Hepatocyte (in vitro differentiated cells): ENCODE results near the gene DIAPH3. TPM values are rescaled to one million over a fixed set of nuclear protein-coding genes. Genes with fewer than 3 reads are reported as not detected.

Experiments used
- DNase-seq: peaks from one replicate; pipeline ENCODE4 v3.0.0-alpha.2; 2016; ENCODE audit warnings: low spot score
- H2AFZ ChIP-seq: fragments of 200-600 bp; sonication (generic); 2 replicates; pipeline ENCODE4 v1.6.0; 2016; ENCODE audit warnings: antibody characterized with exemption, mild to moderate bottlenecking
- H3K27ac ChIP-seq: fragments of 200-600 bp; sonication (generic); 2 replicates; pipeline ENCODE4 v1.5.1; 2016; ENCODE audit warnings: mild to moderate bottlenecking
- H3K27me3 ChIP-seq: fragments of 200-600 bp; sonication (generic); 2 replicates; pipeline ENCODE4 v1.6.1; 2016
- H3K36me3 ChIP-seq: fragments of 200-600 bp; sonication (generic); replicated peaks from 2 replicates; pipeline ENCODE4 v1.5.1; 2016; ENCODE audit warnings: low read depth; ENCODE audit not compliant: insufficient read depth
- H3K4me1 ChIP-seq: fragments of 200-600 bp; sonication (generic); 2 replicates; pipeline ENCODE4 v1.5.1; 2016; ENCODE audit warnings: mild to moderate bottlenecking, moderate library complexity; ENCODE audit not compliant: insufficient read depth
- H3K4me2 ChIP-seq: fragments of 200-600 bp; sonication (generic); 2 replicates; pipeline ENCODE4 v1.6.0; 2016
- H3K4me3 ChIP-seq: fragments of 200-600 bp; sonication (generic); 2 replicates; pipeline ENCODE4 v1.5.1; 2016; ENCODE audit warnings: mild to moderate bottlenecking
- H3K79me2 ChIP-seq: fragments of 200-600 bp; sonication (generic); 2 replicates; pipeline ENCODE4 v1.6.0; 2017; ENCODE audit warnings: mild to moderate bottlenecking
- H3K9me2 ChIP-seq: fragments of 200-600 bp; sonication (generic); replicated peaks from 2 replicates; pipeline ENCODE4 v1.6.0; 2017; ENCODE audit warnings: mild to moderate bottlenecking; ENCODE audit not compliant: insufficient read depth
- H3K9me3 ChIP-seq: fragments of 200-600 bp; sonication (generic); 2 replicates; pipeline ENCODE4 v1.5.1; 2016; ENCODE audit warnings: low read depth, mild to moderate bottlenecking
- H4K20me1 ChIP-seq: fragments of 200-600 bp; sonication (generic); 2 replicates; pipeline ENCODE4 v1.6.0; 2016; ENCODE audit warnings: mild to moderate bottlenecking; ENCODE audit not compliant: insufficient read depth, poor library complexity, severe bottlenecking
- CTCF ChIP-seq: fragments of 200-600 bp; sonication (generic); IDR thresholded peaks from 2 replicates; pipeline ENCODE4 v1.5.1; 2016; ENCODE audit warnings: antibody characterized with exemption, mild to moderate bottlenecking; ENCODE audit not compliant: poor library complexity
- EZH2 ChIP-seq: fragments of 200-600 bp; sonication (generic); IDR thresholded peaks from 2 replicates; pipeline ENCODE4 v1.6.1; 2016; ENCODE audit warnings: antibody characterized with exemption, mild to moderate bottlenecking, borderline replicate concordance
- EZH2phosphoT487 ChIP-seq: fragments of 200-600 bp; sonication (generic); IDR thresholded peaks from one replicate; pipeline ENCODE4 v1.6.1; 2018; ENCODE audit warnings: antibody characterized with exemption, mild to moderate bottlenecking, low read depth, moderate library complexity; ENCODE audit not compliant: unreplicated experiment, severe bottlenecking
- WGBS: methylation state at CpG from one replicate; pipeline ENCODE4 v1.1.6; 2016; ENCODE audit warnings: low lambda C conversion rate; ENCODE audit errors: missing lambda C conversion rate; 5-methylcytosine and 5-hydroxymethylcytosine counted together
- polyA plus RNA-seq: library from polyadenylated mRNA; unstranded; fragments of >200 nt; fragmentation: Nextera tagmentation; extraction: Ambion mirVana; gene quantifications from 2 replicates; pipeline ENCODE4 v1.2.1, GENCODE V29; 2016
- total RNA-seq: library from RNA; depleted of rRNA; stranded (reverse); fragments of >200 nt; gene quantifications from 2 replicates; pipeline ENCODE4 v1.2.3, GENCODE V29; 2014

DIAPH3 gene
- total and polyA plus RNA-seq, 2 experiments from 2014 or later = 4.7 to 7.9 TPM

DNA sequence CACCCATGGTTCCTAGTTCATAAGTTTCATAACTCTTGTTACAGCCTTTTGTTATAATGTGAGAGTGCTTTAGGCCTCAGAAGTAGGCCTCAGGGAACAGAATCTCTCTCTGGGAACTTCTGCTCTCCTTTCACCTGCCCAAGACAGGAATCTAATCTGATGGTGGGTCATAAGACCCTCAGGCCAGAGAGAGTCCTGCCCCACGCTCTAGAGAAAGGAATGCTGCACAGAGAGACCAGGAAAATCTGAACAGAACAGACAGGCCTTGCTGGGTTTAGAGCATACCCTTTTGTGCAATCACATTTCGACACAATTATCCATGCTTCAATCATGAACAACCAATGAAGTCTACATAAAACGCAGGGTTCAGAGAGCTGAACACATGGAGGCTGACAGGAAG, 3.4 kb upstream of the DIAPH3 start:
- Histone ChIP-seq H3K36me3 (no peaks in the 10 kb centered on the region), H3K9me3 (no peaks in the 10 kb centered on the region), H3K4me3 (no peak overlapping the region), H3K4me2 (no peak overlapping the region), H3K9me2 (no peaks in the 10 kb centered on the region), H3K27me3 (no peaks in the 10 kb centered on the region), H3K79me2 (peaks cover 5% of the 10 kb centered on the region), H4K20me1 (no peaks in the 10 kb centered on the region), H3K27ac (no peak overlapping the region), H3K4me1 (peaks cover 19% of the 10 kb centered on the region), H2AFZ (no peak overlapping the region)
- 76% methylated on average over 3 of the region's 3 CpGs for whole genome bisulfite sequencing
- DNase-seq = no peak
- no peak for TF ChIP-seq EZH2
- TF ChIP-seq CTCF = no peak
- no peak for TF ChIP-seq EZH2phosphoT487

DNA sequence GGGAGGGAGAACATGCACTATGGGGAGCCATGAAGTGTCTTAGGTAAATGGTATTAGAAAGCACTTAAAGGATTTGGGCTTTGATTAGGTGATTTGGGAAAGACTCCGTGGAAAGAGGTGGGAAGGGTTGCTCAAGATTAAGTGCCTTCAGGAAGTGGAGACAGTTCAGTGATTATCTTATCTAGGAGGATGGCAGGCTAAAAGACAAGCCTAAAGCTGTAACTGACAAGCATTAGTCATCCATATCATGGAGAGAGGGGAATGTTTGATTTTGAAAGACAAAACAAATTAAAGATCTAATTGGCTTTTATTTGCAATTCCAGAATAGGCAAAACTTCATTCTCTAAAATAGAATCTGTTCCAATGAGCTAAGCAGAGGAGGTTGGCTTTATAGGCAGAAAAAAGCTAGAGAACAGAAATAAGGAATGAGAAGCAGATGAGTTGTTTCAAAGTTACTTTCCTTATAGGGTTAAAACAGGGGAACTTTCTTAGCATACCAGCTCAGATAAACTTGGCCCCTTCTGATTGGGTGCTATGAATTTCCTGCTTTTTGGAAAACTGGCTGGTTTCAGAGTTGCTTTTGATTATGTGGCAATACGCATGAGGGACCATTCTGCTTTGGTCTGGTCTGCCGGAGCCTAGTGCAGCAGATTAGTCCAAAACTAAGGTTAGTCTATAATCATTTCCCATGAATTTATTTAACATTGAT, 1.8 kb upstream of the DIAPH3 start:
- no peak for DNase-seq
- WGBS = 45% methylated on average over 3 of the region's 3 CpGs

DNA sequence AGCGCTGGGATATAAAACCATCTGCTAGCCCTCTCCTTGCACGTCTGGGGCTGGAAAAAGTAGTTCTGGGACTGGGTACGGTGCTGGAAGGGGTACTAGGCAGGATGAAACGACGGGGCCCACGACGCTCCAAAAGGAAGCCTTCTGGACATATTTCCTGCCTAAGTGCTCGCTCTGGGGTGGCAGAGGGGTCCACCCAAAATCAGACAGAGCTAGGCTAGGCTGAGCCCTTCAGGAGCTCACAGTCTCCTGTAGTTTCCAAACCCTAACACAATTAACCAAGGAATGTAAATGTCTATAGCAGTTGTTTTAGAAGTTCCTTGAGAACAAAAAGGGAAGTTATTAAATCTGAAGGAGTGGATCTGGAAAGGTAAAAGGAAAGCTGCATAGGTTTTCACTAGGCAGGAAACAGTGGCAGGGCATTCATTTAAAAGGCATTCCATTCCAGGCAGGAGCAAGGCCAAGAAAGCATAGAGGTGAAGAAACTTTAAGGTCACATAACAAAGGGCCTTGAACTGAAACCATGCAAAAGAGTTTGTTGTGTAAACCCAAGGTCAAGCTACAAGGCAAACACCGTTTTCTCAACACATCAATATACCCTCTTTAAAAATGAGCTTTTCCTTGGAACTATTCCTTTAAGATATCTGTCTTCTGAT, 634 bp upstream of the DIAPH3 start:
- Histone ChIP-seq H3K4me2 (peak overlapping the region; percentile 81), H3K27ac (peak overlapping the region; percentile 94), H3K79me2 (peaks cover 25% of the 10 kb centered on the region), H3K9me2 (no peaks in the 10 kb centered on the region), H3K27me3 (no peaks in the 10 kb centered on the region), H4K20me1 (no peaks in the 10 kb centered on the region), H3K9me3 (no peaks in the 10 kb centered on the region), H3K4me1 (peaks cover 19% of the 10 kb centered on the region), H3K4me3 (peak overlapping the region; percentile 43), H3K36me3 (no peaks in the 10 kb centered on the region), H2AFZ (peak overlapping the region; percentile 76)
- DNase-seq = no peak
- no peak for TF ChIP-seq EZH2phosphoT487
- no peak for TF ChIP-seq EZH2
- no peak for TF ChIP-seq CTCF
- WGBS = 6% methylated on average over 9 of the region's 9 CpGs

More for the DNA sequence above, 1.8 kb upstream of the DIAPH3 start:
- Histone ChIP-seq H3K79me2 (peaks cover 14% of the 10 kb centered on the region), H3K9me3 (no peaks in the 10 kb centered on the region), H2AFZ (peak overlapping the region; percentile 76), H3K36me3 (no peaks in the 10 kb centered on the region), H3K27ac (peak overlapping the region; percentile 94), H3K9me2 (no peaks in the 10 kb centered on the region), H3K4me1 (peaks cover 19% of the 10 kb centered on the region), H3K4me3 (no peak overlapping the region), H3K4me2 (peak overlapping the region; percentile 81), H3K27me3 (no peaks in the 10 kb centered on the region), H4K20me1 (no peaks in the 10 kb centered on the region)
- TF ChIP-seq EZH2 (no peak), CTCF (no peak)
